Head of caudate nucleus (tissue), 42 donors: Measurements from ENCODE around the gene TRAF3.
"Not testable (repeated sequence)": the region's sequence is repeated elsewhere in the genome, so short reads cannot be mapped to it uniquely, and the experiment has no call there.

Experiments used
- DNase-seq, 42 donors: peaks; one replicate each; pipeline versions ENCODE4 v3.0.0 to v3.0.0-alpha.2; 2020 to 2021; ENCODE audit warnings: mixed read lengths in 7 of 42
- intact Hi-C: fragments of 100-400 bp; cut with DNase I; formaldehyde crosslinking; loops from one replicate; pipeline ENCODE4 v1.15.0; 2022

Gene TRAF3

DNA sequence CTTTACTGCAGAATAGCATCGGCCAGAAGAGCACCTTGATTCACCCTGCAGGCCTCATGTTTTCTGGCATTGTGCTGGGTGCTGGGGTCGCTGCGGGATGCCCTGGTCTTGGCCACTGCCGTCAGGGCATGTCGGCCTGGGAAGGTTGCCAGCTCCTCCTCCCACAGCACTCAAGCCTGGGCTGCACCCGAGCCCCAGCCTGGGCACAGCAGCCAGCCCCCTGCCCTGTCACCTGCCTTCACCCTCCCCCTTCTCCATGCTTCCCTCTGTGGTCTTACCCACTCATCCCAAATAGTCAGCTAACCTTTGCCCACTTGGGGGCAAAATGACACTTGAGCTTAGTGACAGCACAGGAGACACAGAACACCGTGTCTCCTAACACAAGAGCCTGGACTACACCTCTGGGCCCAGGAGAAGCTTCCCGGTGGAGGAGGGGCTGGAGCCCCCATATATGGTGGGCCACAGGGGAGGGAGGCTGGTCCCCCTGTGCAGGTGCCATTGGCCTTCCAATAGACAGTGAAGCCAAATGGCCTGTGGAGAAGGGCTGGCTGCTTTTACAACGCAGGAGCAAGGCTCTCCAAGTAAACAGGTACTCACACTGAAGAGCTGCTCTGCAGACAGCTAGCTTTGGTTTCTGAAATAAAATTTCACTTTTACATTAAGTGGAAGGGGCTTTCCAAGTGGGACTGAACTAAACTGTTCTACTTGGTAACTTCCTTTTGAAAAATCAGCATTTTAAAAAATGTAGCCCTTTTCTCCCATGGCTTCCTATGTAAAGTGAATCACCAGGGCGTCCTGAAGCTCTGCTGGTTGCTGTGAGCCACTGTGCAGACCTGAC lies 94.0 kb downstream of the TRAF3 start:
- intact Hi-C loops, result no loop called here
- peak in 2 of 42 donors; percentile 20 for DNase-seq

DNA sequence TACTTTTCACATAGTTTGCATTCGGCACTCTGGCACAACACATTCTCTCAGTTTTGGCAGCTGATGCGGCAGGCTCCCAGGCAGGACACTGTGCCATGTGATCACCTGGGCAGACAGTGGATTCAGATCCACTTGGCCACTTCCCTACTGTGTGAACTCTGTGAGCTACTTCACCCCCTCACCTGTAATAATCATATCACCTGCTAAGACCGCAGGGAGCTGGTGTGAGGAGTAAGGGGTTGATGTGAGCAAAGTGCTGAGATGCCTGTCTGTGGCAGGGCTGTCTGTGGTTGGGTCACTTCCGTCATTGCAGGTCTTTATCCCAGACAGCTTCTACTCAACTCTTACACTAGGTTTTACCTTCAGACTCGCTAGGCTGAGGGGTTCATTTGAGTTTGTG lies 94.8 kb downstream of the TRAF3 start:
- no peak for DNase-seq

GRCh38 chr14:102873131-102873530 lies 95.9 kb downstream of the TRAF3 start:
- DNase-seq, result no peak
- intact Hi-C loops, result no loop called here

More for the DNA sequence above, 94.8 kb downstream of the TRAF3 start:
- intact Hi-C loops, result no loop called here

- no peak for DNase-seq
- intact Hi-C loops, result no loop called here
Observed at GRCh38 chr14:102873546-102874061, 96.4 kb downstream of the TRAF3 start.

DNA sequence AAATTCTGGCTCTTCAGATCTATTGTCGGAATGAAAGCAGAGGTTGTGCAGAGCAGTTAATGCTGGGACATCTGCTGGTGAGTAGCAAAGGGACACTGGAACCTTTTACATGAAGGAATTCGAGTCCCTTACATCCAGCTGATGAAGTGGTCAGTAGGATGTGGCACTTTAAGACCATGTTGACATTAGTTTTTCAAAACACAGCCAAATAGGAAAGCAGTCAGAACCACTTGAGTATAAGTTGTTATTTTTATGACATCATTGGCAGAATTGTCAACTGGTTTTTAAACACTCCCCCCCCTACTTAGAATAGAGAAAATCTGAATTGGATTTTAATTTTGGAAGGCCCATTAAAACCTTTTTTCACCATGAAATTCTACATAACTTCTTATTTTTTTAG lies 98.4 kb downstream of the TRAF3 start:
- intact Hi-C loops, result no loop called here
- no peak for DNase-seq

DNA sequence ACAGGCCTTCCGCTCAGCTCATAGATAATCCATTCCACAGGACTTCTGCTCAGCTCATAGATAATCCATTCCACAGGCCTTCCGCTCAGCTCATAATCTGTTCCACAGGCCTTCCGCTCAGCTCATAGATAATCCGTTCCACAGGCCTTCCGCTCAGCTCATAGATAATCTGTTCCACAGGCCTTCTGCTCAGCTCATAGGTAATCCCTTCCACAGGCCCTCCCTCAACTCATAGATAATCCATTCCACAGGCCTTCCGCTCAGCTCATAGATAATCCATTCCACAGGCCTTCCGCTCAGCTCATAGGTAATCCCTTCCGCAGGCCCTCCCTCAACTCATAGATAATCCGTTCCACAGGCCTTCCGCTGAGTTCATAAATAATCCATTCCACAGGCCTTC lies 100.3 kb downstream of the TRAF3 start:
- DNase-seq, intact Hi-C loops: not testable (repeated sequence)

DNA sequence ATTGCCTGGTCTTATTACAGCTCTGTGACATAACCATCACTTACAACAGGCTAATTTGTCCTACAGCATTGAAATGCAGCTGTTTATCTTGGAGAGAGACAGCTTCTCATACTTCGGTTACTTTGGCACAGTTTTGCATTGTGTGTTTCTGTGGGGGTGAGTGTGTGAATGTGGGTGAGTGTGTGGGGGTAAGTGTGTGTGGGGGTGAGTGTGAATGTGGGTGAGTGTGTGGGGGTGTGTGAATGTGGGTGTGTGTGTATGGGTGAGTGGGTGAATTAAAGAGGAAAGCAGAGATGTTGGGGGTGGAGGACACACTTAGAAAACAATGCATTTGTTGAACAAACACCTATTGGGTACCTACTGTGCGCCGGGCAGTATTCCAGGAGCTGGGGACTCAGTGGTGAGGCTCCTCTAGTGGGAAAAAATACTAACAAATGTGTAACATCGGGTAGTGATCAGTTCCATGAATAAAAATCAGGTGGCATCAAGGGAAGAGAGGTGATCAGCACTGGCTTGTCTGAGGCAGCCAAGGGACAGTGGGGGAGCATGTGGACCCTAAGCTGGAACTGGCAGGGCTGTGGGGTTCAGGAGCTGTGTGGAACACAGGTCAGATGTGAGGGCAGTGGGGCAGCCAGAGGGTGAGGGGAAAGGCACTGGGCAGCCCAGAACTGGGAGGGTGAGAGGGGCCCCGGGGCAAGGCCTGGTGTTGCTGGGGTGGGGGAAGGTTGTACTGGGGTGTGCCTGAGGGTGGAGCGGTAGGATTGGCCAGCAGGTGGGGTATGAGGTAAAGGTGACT lies 101.1 kb downstream of the TRAF3 start:
- DNase-seq, result no peak
- intact Hi-C loops, result no loop called here

GRCh38 chr14:102878970-102879460 lies 101.8 kb downstream of the TRAF3 start:
- intact Hi-C loops, result no loop called here
- no peak for DNase-seq

GRCh38 chr14:102882226-102882906 lies 105.1 kb downstream of the TRAF3 start:
- DNase-seq, result no peak
- intact Hi-C loops, result no loop called here

- DNase-seq, result no peak
- intact Hi-C loops, result no loop called here
Observed at GRCh38 chr14:102883089-102883541, 105.9 kb downstream of the TRAF3 start.

GRCh38 chr14:102883554-102883953 lies 106.3 kb downstream of the TRAF3 start:
- DNase-seq, result no peak
- intact Hi-C loops, result no loop called here

GRCh38 chr14:102885737-102886447 lies 108.6 kb downstream of the TRAF3 start:
- no peak for DNase-seq
- intact Hi-C loops, result no loop called here

- intact Hi-C loops, result no loop called here
- no peak for DNase-seq
Observed at GRCh38 chr14:102888748-102889147, 111.5 kb downstream of the TRAF3 start.

DNA sequence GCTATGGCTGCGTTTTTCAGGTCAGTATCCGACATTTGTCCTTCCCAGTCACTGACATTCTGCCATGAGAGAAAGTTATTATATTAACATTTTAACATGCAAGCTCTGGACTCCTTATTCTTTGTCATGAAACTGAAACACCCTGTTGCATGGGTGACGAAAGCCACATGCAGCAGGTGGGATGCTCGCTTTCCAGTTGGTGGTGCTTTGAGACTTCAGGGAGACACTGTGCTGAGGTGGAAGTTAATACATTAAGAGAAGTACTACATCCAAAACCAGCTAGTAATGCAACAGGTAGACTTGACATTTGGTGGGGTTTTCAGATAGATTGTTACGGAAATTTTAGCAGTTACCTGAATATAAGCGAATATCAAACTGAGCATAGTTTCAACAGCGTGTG lies 112.4 kb downstream of the TRAF3 start:
- DNase-seq, result no peak
- intact Hi-C loops, result no loop called here

GRCh38 chr14:102891111-102891510 lies 113.9 kb downstream of the TRAF3 start:
- intact Hi-C loops, result no loop called here
- DNase-seq, result no peak

GRCh38 chr14:102891556-102891955 lies 114.3 kb downstream of the TRAF3 start:
- intact Hi-C loops, result no loop called here
- DNase-seq, result no peak

- no peak for DNase-seq
Observed at GRCh38 chr14:102892651-102893050, 115.4 kb downstream of the TRAF3 start.

GRCh38 chr14:102893452-102893851 lies 116.2 kb downstream of the TRAF3 start:
- DNase-seq, result peak in 2 of 42 donors; percentile 12 to 53
- intact Hi-C loops, result no loop called here

More at GRCh38 chr14:102892651-102893050, 115.4 kb downstream of the TRAF3 start:
- intact Hi-C loops, result no loop called here

GRCh38 chr14:102896735-102897134 lies 119.5 kb downstream of the TRAF3 start:
- DNase-seq, intact Hi-C loops: not testable (repeated sequence)
